HG02623 (cell line): ENCODE measurements around the gene CTNNBL1.

Source experiments
- ATAC-seq: cut with Tn5 transposase; IDR thresholded peaks from one replicate; pipeline ENCODE4 v1.9.1; 2021; ENCODE audit warnings: moderate library complexity; ENCODE audit not compliant: unreplicated experiment

The CTNNBL1 gene

GRCh38 chr20:37808233-37809070 lies 114.6 kb downstream of the CTNNBL1 start:
- ATAC-seq = no peak

- no peak for ATAC-seq
These were observed 116.2 kb downstream of the CTNNBL1 start for GRCh38 chr20:37810027-37810426.

- no peak for ATAC-seq
These were observed 122.2 kb downstream of the CTNNBL1 start for GRCh38 chr20:37816003-37816402.

GRCh38 chr20:37816726-37817125 lies 122.9 kb downstream of the CTNNBL1 start:
- ATAC-seq = no peak

DNA sequence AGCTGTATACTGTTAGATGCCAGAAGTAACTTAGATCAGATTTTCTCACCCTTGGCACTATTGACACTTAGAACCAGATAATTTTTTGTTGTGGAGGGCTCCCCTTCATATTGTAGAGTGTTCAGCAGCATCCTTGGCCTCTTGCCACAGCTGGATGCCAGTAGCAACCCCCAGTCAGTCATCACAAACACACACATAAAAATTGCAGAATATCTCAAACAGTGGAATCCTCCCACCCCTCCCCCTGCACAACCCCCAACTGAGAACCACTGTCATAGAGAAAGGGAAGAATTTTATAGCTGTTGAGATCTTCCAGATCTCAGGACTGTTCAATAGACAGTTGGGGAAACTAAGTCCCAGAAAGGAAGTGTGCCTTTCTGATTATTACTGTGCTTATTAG lies 127.9 kb downstream of the CTNNBL1 start:
- ATAC-seq = no peak

- ATAC-seq = no peak
These were observed 128.3 kb downstream of the CTNNBL1 start for GRCh38 chr20:37822141-37822601.

GRCh38 chr20:37823296-37823980 lies 129.6 kb downstream of the CTNNBL1 start:
- no peak for ATAC-seq

DNA sequence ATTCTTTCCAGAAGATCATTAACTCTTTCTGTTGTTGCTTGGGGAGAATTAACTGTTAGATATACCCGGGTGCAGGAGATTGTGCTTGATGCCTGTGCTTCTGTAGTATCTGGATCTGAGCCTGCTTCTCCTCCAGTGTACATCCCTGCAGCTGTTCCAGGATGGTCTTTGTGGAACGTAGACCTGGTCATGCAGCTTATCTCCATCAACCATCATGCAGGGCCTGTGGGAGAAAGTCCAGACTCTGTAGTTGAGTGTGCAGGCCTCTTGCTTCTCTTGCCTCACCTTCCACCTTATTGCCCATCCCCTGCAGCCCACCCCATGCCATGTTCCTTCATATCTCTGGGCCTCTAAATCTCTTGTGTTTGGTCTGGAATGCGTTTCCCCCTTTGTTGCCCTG lies 133.8 kb downstream of the CTNNBL1 start:
- ATAC-seq = no peak

GRCh38 chr20:37828684-37829083 lies 134.9 kb downstream of the CTNNBL1 start:
- ATAC-seq = no peak

DNA sequence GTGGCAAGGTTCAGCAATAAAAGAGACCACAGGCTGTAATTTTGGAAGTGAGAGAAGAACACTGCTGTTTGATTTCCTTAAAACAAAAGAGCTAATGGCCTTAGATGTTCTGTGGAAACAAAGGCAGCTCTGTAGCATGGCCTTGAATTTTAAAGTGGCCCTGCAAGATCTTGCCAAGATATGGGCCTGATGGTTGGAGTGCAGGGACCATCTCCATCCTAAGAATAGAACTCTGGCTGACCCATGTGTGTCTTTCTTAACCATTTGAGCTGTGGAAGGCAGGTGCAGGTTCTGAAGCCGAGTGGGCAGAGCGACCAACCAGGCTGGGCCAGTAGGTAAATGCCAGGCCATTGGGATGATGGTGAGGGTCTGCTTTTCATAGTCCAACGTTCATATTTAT lies 135.3 kb downstream of the CTNNBL1 start:
- ATAC-seq = no peak

DNA sequence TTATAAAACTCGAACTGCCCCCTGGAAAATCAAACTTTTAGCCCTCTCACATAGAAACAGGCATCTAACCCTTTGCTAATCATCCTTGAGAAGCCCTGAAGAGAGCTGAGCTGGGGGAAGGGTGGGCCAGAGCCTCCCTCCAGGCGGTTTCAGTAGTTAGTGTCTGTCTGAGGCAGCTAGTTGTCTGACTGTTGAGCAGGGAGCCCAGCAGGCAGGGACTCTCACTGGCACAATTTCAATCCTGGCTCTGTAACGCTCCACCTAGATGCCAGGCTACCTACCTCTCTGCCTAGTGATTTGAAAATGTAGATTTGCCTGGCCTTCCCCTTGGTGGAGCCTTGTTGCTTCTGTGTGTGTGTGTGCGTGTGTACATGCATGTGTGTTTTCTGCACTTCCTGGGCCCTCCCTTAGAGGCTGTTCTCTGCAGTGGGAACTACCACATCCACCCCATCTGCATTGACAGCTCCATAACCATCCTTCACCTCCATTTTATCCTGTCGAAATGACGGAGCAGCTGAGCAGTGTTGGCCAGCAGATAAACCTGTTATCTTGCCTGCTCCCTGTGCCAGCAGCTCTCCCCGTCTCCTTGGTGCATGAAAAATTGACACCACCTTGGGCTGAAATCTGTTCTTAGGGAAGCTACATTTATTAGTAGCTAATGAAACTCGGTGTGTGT lies 139.5 kb downstream of the CTNNBL1 start:
- no peak for ATAC-seq

DNA sequence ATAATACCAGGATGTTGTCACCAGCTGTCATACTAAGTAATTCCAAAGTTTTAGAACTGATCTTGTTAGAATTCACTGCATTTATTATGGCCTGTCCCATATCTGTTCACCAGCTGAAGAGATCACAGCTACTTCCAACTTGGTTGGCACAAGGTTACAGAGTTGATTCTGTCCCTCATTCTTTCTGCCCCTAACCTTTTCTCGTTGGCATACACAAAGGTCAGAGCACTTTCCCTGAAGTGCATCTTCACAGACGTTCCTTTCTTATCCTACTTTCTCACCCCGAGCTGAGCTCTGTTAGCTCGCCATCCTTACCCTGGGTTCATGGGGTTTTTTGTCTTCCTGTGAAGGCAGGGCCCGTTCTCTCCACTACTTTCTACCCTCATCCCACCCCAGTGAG lies 143.1 kb downstream of the CTNNBL1 start:
- ATAC-seq = no peak

DNA sequence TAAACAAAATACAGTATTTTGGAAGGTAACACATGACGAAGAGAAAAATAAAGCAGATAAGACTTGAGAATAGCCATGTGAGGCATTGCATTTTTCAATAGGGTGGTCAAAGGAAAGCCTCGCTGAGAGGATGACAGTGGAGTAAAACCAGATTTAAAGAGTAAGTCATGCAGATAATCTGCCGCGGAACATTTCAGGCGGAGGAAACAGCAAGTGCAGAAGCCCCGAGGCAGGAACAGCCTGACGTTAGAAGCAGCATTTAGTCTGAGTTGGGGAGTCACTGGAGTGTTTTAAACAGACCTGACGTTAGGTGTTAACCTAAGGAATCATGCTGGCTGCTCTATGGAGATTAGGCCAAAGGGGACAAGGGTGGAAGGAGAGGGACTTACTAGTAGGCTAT lies 144.1 kb downstream of the CTNNBL1 start:
- ATAC-seq = no peak

DNA sequence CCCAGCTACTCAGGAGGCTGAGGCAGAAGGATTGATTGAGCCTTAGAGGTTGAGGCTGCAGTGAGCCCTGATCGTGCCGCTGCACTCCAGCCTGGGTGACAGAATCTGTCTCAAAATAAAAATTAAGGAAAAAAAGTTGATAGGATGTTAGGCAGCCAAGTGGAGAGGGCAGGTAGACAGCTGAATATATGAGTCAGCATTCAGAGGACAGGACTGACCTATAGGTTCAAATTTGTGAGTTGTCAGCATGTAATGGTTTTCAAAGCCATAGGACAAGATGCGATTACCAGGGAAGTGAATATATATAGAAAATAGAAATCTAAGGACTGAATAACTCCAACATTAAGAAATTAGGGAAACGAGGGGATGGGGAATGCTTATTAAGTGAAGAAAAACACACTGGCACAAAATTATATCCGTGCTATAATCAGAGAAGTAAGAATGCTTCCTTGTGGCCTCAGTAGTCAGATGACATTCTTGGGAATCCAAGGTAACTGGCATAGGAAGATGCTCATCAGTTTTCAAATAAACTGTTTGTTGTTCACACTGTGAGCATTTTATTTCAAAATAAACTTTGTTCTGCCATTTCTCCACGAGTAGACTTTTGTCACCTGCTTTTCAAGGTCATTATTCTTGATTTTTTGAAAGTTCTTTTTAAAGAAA lies 145.1 kb downstream of the CTNNBL1 start:
- ATAC-seq = no peak

DNA sequence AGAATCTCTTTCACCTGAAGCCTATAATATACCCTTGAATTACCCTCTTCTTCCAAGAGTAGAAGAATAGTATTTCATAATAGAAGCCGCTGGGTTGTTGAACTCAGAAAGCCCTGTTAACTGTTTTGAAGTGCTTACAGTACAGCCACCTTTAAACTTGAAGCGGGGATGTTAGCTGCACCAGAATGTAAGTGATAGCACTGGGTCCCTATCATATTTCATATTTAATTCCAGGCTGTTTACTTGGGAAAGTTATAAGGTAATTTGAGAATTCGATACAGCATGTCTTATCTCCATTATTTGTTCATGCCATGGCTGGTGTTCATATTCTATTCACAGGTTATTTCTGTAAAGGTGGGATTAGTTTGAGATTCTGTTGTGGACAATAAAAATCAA lies 145.6 kb downstream of the CTNNBL1 start:
- no peak for ATAC-seq

DNA sequence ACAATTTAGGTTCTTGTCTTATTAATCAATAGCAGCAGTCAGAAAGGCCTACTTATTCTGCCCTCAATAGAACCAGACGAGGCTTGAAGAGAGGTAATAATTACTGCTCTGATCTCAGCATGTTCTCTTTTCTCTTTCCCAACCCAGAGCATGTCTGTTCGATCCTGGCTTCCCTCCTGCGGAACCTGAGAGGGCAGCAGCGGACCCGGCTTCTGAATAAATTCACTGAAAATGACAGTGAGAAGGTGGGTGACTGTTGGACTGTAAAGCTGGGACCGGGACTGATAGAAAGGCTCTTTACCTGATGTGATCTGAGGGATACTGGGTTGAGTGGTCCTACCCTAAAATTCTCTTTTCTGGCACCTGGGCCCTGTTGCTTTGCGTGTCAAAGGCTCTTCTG lies 146.1 kb downstream of the CTNNBL1 start:
- no peak for ATAC-seq

DNA sequence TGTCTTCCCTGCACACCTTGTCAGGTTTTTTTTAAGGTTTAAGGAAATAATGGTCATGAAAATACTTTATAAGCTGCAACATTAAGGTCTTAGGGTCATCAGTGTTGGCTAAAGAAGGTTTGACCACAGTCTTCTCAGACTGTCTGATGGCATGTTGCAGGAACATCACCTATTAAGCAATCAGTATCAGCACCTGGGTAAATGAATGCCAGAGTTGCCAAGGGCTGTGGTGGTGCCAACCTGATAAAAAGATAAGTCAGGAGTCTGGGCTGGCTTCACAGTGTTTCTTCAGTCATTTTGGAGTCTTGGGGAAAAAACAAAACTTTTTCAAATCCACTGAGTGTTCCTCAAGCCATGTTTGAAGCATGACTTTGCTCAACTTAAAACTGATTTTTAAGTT lies 147.6 kb downstream of the CTNNBL1 start:
- ATAC-seq = no peak

DNA sequence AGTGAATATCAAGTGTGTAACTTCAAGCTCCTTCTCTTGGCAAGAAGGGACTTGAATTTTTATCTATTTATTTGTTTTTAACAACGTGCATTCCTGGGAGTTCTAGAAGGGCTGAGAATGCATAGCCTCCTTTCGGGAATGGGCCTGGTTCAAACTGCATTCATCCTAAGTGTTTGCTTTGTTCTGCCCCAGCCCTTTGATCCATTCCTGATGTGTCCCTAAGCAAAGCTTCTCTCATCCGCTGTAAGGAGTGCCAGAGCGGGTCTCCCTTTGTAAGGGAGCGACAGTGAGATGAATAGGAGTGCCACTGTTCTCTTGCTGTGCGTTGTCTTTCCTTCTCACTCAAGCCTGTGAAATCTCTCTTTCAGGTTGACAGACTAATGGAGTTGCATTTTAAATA lies 148.1 kb downstream of the CTNNBL1 start:
- no peak for ATAC-seq

DNA sequence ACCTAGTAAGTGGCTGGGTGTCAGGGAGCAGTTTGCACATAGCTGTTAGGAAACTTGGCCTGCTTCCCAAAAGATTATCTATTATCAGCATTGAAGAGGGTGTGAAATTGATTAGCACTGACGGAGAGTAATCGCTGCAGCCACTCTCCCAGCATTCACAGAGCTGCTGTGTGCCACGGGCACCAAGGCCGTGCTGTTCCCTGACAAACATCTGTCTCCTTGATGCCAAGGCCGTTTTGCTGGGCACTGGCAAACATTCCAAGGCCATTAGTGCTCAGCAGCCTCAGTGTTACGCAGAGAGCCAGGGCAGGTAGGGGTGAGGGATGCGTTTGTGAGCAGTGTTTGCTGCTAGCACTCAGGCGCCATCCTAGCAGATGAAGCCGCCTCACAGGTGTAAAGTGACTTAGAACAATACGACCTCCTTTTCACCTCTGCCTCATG lies 151.4 kb downstream of the CTNNBL1 start:
- ATAC-seq = no peak

GRCh38 chr20:37845878-37846277 lies 152.0 kb downstream of the CTNNBL1 start:
- ATAC-seq = no peak

GRCh38 chr20:37846573-37846972 lies 152.7 kb downstream of the CTNNBL1 start:
- ATAC-seq = no peak
